IMR-90 (cell line): Measurements from ENCODE around the gene CREB1. TPM values are rescaled to one million over a fixed set of nuclear protein-coding genes. Genes with fewer than 3 reads are reported as not detected.

Experiments used
- ATAC-seq: fragments of 200-7000 bp; cut with Tn5 transposase; 2 replicates; pipeline ENCODE4 v1.9.1; 2020; ENCODE audit warnings: low read depth, mild to moderate bottlenecking, moderate library complexity
- BruUV-seq: library from RNA; stranded (reverse); fragments of 400-500 nt; replicated peaks from 2 replicates; lab custom pipeline; 2021; lab: Mats Ljungman, UMichigan
- CTCF ChIA-PET: fragments of 300-600 bp; formaldehyde crosslinking; extraction: SDS; loops from one replicate; lab custom pipeline; 2021; ENCODE audit warnings: antibody characterized with exemption; lab: Yijun Ruan, JAX
- POLR2A ChIA-PET: fragments of 300-600 bp; sonication (Branson Sonifier 250); formaldehyde crosslinking; loops from one replicate; lab custom pipeline; 2022; ENCODE audit warnings: antibody characterized with exemption; ENCODE audit not compliant: unreplicated experiment; lab: Charles Lee
- DNase-seq: peaks from one replicate; pipeline ENCODE4 v3.0.0; 2013
- H2AFZ ChIP-seq: replicated peaks from 2 replicates; pipeline ENCODE3; 2013; ENCODE audit warnings: low read length, mild to moderate bottlenecking; ENCODE audit not compliant: poor library complexity
- H2AK5ac ChIP-seq: 2 replicates; pipeline ENCODE4 v1.6.1; 2013; ENCODE audit warnings: low read depth, low read length, inconsistent platforms
- H2AK9ac ChIP-seq: replicated peaks from 2 replicates; pipeline ENCODE3; 2013; ENCODE audit warnings: mild to moderate bottlenecking, low read depth, low read length, moderate library complexity; ENCODE audit not compliant: poor library complexity
- H2BK120ac ChIP-seq: 2 replicates; pipeline ENCODE4 v1.6.1; 2013; ENCODE audit warnings: low read depth, low read length, inconsistent platforms
- H2BK15ac ChIP-seq: 3 replicates; pipeline ENCODE4 v1.6.1; 2013; ENCODE audit warnings: low read depth, low read length, inconsistent platforms
- H2BK20ac ChIP-seq: 2 replicates; pipeline ENCODE4 v1.6.1; 2013; ENCODE audit warnings: low read depth, mild to moderate bottlenecking, inconsistent platforms, low read length, moderate library complexity
- H2BK5ac ChIP-seq: 2 replicates; pipeline ENCODE4 v1.6.1; 2013; ENCODE audit warnings: mild to moderate bottlenecking, low read depth, low read length, inconsistent platforms; ENCODE audit not compliant: poor library complexity, severe bottlenecking
- H3K14ac ChIP-seq: replicated peaks from 2 replicates; pipeline ENCODE4 v1.6.1; 2013; ENCODE audit warnings: low read depth, low read length, inconsistent platforms
- H3K18ac ChIP-seq: 2 replicates; pipeline ENCODE4 v1.6.1; 2013; ENCODE audit warnings: low read depth, low read length, control low read depth
- H3K23ac ChIP-seq: 2 replicates; pipeline ENCODE4 v1.6.1; 2013; ENCODE audit warnings: low read depth, low read length, inconsistent platforms
- H3K27ac ChIP-seq: 2 replicates; pipeline ENCODE4 v1.5.1; 2013; ENCODE audit warnings: mild to moderate bottlenecking, control low read depth, low read length; ENCODE audit not compliant: insufficient read depth
- H3K27me3 ChIP-seq: 2 replicates; pipeline ENCODE4 v1.6.1; 2013; ENCODE audit warnings: low read length; ENCODE audit not compliant: control insufficient read depth, insufficient read depth
- H3K36me3 ChIP-seq: 2 replicates; pipeline ENCODE4 v1.6.1; 2013; ENCODE audit warnings: low read length, mixed read lengths; ENCODE audit not compliant: control insufficient read depth, insufficient read depth
- H3K4ac ChIP-seq: 2 replicates; pipeline ENCODE4 v1.6.1; 2013; ENCODE audit warnings: low read depth, low read length, inconsistent platforms
- H3K4me1 ChIP-seq: 2 replicates; pipeline ENCODE4 v1.6.1; 2013; ENCODE audit warnings: low read length, mixed read lengths; ENCODE audit not compliant: control insufficient read depth, insufficient read depth
- H3K4me2 ChIP-seq: 2 replicates; pipeline ENCODE4 v1.6.1; 2013; ENCODE audit warnings: low read depth, mild to moderate bottlenecking, control low read depth, low read length, moderate library complexity
- H3K4me3 ChIP-seq: 2 replicates; pipeline ENCODE4 v1.5.1; 2013; ENCODE audit warnings: low read depth, mild to moderate bottlenecking, control low read depth, low read length, moderate library complexity; ENCODE audit not compliant: insufficient read depth
- H3K56ac ChIP-seq: 2 replicates; pipeline ENCODE4 v1.6.1; 2013; ENCODE audit warnings: low read length, inconsistent platforms; ENCODE audit not compliant: insufficient read depth; ENCODE audit errors: extremely low read depth
- H3K79me1 ChIP-seq, 2 experiments: 2 replicates each; pipeline ENCODE4 v1.6.1; 2013; ENCODE audit warnings: low read length in 2 of 2, inconsistent platforms in 1 of 2, low read depth in 1 of 2
- H3K9ac ChIP-seq: 2 replicates; pipeline ENCODE4 v1.6.1; 2013; ENCODE audit warnings: low read depth, low read length, control low read depth
- H3K9me1 ChIP-seq: 2 replicates; pipeline ENCODE4 v1.6.1; 2013; ENCODE audit warnings: low read length, inconsistent platforms; ENCODE audit not compliant: insufficient read depth
- H3K9me3 ChIP-seq: 2 replicates; pipeline ENCODE4 v1.6.1; 2013; ENCODE audit warnings: low read length; ENCODE audit not compliant: control insufficient read depth, insufficient read depth
- H4K20me1 ChIP-seq: 2 replicates; pipeline ENCODE4 v1.6.1; 2013; ENCODE audit warnings: low read length, inconsistent platforms; ENCODE audit not compliant: insufficient read depth
- H4K5ac ChIP-seq: 2 replicates; pipeline ENCODE4 v1.6.1; 2013; ENCODE audit warnings: mild to moderate bottlenecking, low read depth, low read length, control low read depth
- H4K8ac ChIP-seq, 2 experiments: 2 replicates each; pipeline ENCODE4 v1.6.1; 2013; ENCODE audit warnings: low read depth in 2 of 2, low read length in 2 of 2, control low read depth in 1 of 2, inconsistent platforms in 1 of 2
- H4K91ac ChIP-seq: 2 replicates; pipeline ENCODE4 v1.6.1; 2013; ENCODE audit warnings: low read depth, low read length, inconsistent platforms; ENCODE audit not compliant: insufficient read depth
- BHLHE40 ChIP-seq: fragments of 150-350 bp; IDR thresholded peaks from 2 replicates; pipeline ENCODE4 v1.6.1; 2016; ENCODE audit warnings: mild to moderate bottlenecking, low read depth, low read length
- CEBPB ChIP-seq: IDR thresholded peaks from 2 replicates; pipeline ENCODE4 v1.6.1; 2012; ENCODE audit warnings: low read depth, low read length, improper control_type of control experiment
- CHD1 ChIP-seq: IDR thresholded peaks from 2 replicates; pipeline ENCODE4 v1.6.1; 2012; ENCODE audit warnings: low read depth, low read length, improper control_type of control experiment
- CTCF ChIP-seq: conservative IDR thresholded peaks from 2 replicates; pipeline ENCODE4 v1.5.1; 2012; ENCODE audit warnings: mild to moderate bottlenecking, low read depth, low read length, improper control_type of control experiment
- ELK1 ChIP-seq: fragments of 150-350 bp; IDR thresholded peaks from 2 replicates; pipeline ENCODE4 v1.6.1; 2016; ENCODE audit warnings: low read depth, mild to moderate bottlenecking, low read length, moderate library complexity, borderline replicate concordance
- FOS ChIP-seq: fragments of 150-350 bp; IDR thresholded peaks from 2 replicates; pipeline ENCODE4 v1.6.1; 2016; ENCODE audit warnings: low read depth, low read length
- MAFK ChIP-seq: IDR thresholded peaks from 2 replicates; pipeline ENCODE4 v1.6.1; 2012; ENCODE audit warnings: low read depth, low read length, improper control_type of control experiment
- MAZ ChIP-seq: IDR thresholded peaks from 2 replicates; pipeline ENCODE4 v1.6.1; 2012; ENCODE audit warnings: low read depth, mild to moderate bottlenecking, low read length, improper control_type of control experiment, moderate library complexity, borderline replicate concordance
- MXI1 ChIP-seq: IDR thresholded peaks from 2 replicates; pipeline ENCODE4 v1.6.1; 2012; ENCODE audit warnings: low read depth, mild to moderate bottlenecking, low read length, moderate library complexity, borderline replicate concordance
- NFE2L2 ChIP-seq: fragments of 150-350 bp; IDR thresholded peaks from 2 replicates; pipeline ENCODE4 v1.6.1; 2016; ENCODE audit warnings: low read depth, mild to moderate bottlenecking, low read length
- POLR2A ChIP-seq: IDR thresholded peaks from 2 replicates; pipeline ENCODE4 v1.6.1; 2012; ENCODE audit warnings: mild to moderate bottlenecking, low read depth, low read length
- RAD21 ChIP-seq: IDR thresholded peaks from 2 replicates; pipeline ENCODE4 v1.6.1; 2012; ENCODE audit warnings: low read length, improper control_type of control experiment
- RCOR1 ChIP-seq: IDR thresholded peaks from 2 replicates; pipeline ENCODE4 v1.6.1; 2012; ENCODE audit warnings: mild to moderate bottlenecking, low read length, improper control_type of control experiment; ENCODE audit not compliant: insufficient replicate concordance
- RFX5 ChIP-seq: IDR thresholded peaks from 2 replicates; pipeline ENCODE4 v1.8.0; 2012; ENCODE audit warnings: low read depth, mild to moderate bottlenecking, low read length, moderate library complexity
- SMC3 ChIP-seq: fragments of 150-350 bp; IDR thresholded peaks from 2 replicates; pipeline ENCODE4 v1.6.1; 2016; ENCODE audit warnings: low read depth, mild to moderate bottlenecking, antibody characterized with exemption, low read length, moderate library complexity
- USF2 ChIP-seq: fragments of 150-350 bp; IDR thresholded peaks from 2 replicates; pipeline ENCODE4 v1.6.1; 2017; ENCODE audit warnings: mild to moderate bottlenecking, antibody characterized with exemption, low read length, low read depth
- dilution Hi-C: fragments of 300-500 bp; cut with HindIII; formaldehyde crosslinking; loops from one replicate; pipeline ENCODE4 v1.14.3; 2018; ENCODE audit warnings: low sequenced_read_pairs; ENCODE audit not compliant: unreplicated experiment
- in situ Hi-C: fragments of 300-500 bp; cut with MboI; formaldehyde crosslinking; loops from 3 replicates; pipeline ENCODE4 v1.14.3; 2019; ENCODE audit warnings: low sequenced_read_pairs, inconsistent platforms, mixed read lengths
- intact Hi-C: fragments of 100-400 bp; cut with micrococcal nuclease; formaldehyde crosslinking; loops from 2 replicates; pipeline ENCODE4 v1.10.0; 2022
- polyA plus RNA-seq, 3 experiments: library from polyadenylated mRNA; depleted of rRNA; stranded (reverse); fragments of >200 nt; gene quantifications; 2 replicates each; pipeline ENCODE4 v1.2.3, GENCODE V29; 2012; ENCODE audit warnings: low replicate concordance in 1 of 3
- total RNA-seq: library from RNA; depleted of rRNA; stranded (reverse); fragments of >200 nt; gene quantifications from 2 replicates; pipeline ENCODE4 v1.2.3, GENCODE V29; 2012

CREB1 gene
- total and polyA plus RNA-seq, 2 of the 4 experiments (the other 2 are of a cell fraction), result 22.4 to 94.5 TPM

- Histone ChIP-seq H2AK5ac (no peak overlapping the region), H2AK9ac (no peak overlapping the region), H4K8ac (no peak overlapping the region), H2BK120ac (no peak overlapping the region), H2BK5ac (no peak overlapping the region), H3K79me1 (no peaks in the 10 kb centered on the region), H3K4me3 (no peak overlapping the region), H3K36me3 (no peaks in the 10 kb centered on the region), H3K14ac (no peak overlapping the region), H2AFZ (no peak overlapping the region), H3K27me3 (peaks cover 3% of the 10 kb centered on the region; the same call in 1 of the 2 replicates), H3K23ac (no peak overlapping the region), H3K9ac (no peak overlapping the region), H4K5ac (no peak overlapping the region), H2BK20ac (no peak overlapping the region), H3K4me2 (no peak overlapping the region), H4K20me1 (no peaks in the 10 kb centered on the region), H3K27ac (no peak overlapping the region), H4K91ac (no peak overlapping the region), H3K56ac (no peak overlapping the region), H3K9me1 (0 out of 2 replicates have a peak, but pooled peaks cover 4% of the 10 kb centered on the region), H3K4me1 (no peaks in the 10 kb centered on the region), H3K18ac (no peak overlapping the region), H2BK15ac (no peak overlapping the region), H3K4ac (no peak overlapping the region), H3K9me3 (peaks cover 6% of the 10 kb centered on the region; the same call in 1 of the 2 replicates)
- intact Hi-C loops (loop anchor here (5.0 kb wide), 1 partner anchor 42 kb away; no protein-coding TSS in a partner anchor), dilution Hi-C loops (no loop called here), in situ Hi-C loops (loop anchor here (25.0 kb wide), 1 partner anchor 422 kb away; no protein-coding TSS in a partner anchor)
- no TSS peak for BruUV-seq
- TF ChIP-seq RCOR1 (no peak), MXI1 (no peak), CHD1 (no peak), SMC3 (no peak), ELK1 (no peak), CEBPB (no peak), RAD21 (no peak), BHLHE40 (no peak), RFX5 (no peak), MAFK (no peak), NFE2L2 (no peak), USF2 (no peak), POLR2A (no peak), FOS (no peak), MAZ (no peak), CTCF (no peak)
- ChIA-PET POLR2A (no interaction called here), CTCF (no interaction called here)
- DNase-seq, result no peak
- no peak for ATAC-seq
Observed at GRCh38 chr2:207640160-207640559, 110.4 kb downstream of the CREB1 start.
